Adrenal gland (tissue), 12 donors: ENCODE measurements around the gene JAK2. TPM values are rescaled to one million over a fixed set of nuclear protein-coding genes. Genes with fewer than 3 reads are reported as not detected.

Experiments used
- DNase-seq, 7 donors: peaks; one replicate each; pipeline ENCODE4 v3.0.0-alpha.2; 2019 to 2020
- H3K27ac ChIP-seq, 5 donors: fragments of 200-600 bp; sonication (generic) in 4 of 5; 1 replicate in 3 of 5; 2 replicates in 2 of 5; pipeline versions ENCODE4 v1.5.1 to v1.8.0; 2016 to 2020; ENCODE audit warnings: mild to moderate bottlenecking in 1 of 5
- H3K27me3 ChIP-seq: fragments of 200-600 bp; 2 replicates; pipeline ENCODE4 v1.8.0; 2021
- H3K36me3 ChIP-seq, 2 donors: fragments of 200-600 bp; replicated peaks in 1 of 2; 1 replicate in 1 of 2; 2 replicates in 1 of 2; pipeline versions ENCODE4 v1.5.1 to v1.8.0; 2018 to 2022
- H3K4me1 ChIP-seq, 2 donors: fragments of 200-600 bp; replicated peaks in 1 of 2; 1 replicate in 1 of 2; 2 replicates in 1 of 2; pipeline versions ENCODE4 v1.5.1 to v1.8.0; 2018 to 2021
- H3K4me3 ChIP-seq, 4 donors: fragments of 200-600 bp; sonication (generic) in 3 of 4; one replicate each; pipeline ENCODE4 v1.5.1; 2016 to 2018
- H3K9me3 ChIP-seq, 3 donors: fragments of 200-600 bp; sonication (generic) in 1 of 3; replicated peaks in 1 of 3; 1 replicate in 2 of 3; 2 replicates in 1 of 3; pipeline versions ENCODE4 v1.5.1 to v1.8.0; 2016 to 2021
- CTCF ChIP-seq, 6 experiments: fragments of 450-650 bp in 4 of 6; fragments of 200-600 bp in 2 of 6; sonication (generic) in 1 of 6; IDR thresholded peaks; 1 replicate in 5 of 6; 2 replicates in 1 of 6; pipeline versions ENCODE4 v1.5.1 to v1.8.0; 2016 to 2021; ENCODE audit warnings: antibody characterized with exemption in 6 of 6, mild to moderate bottlenecking in 2 of 6, moderate library complexity in 1 of 6
- POLR2A ChIP-seq, 2 donors: fragments of 450-650 bp; IDR thresholded peaks; one replicate each; pipeline ENCODE4 v1.6.1; 2017; ENCODE audit warnings: antibody characterized with exemption in 2 of 2, mild to moderate bottlenecking in 2 of 2, moderate library complexity in 1 of 2
- WGBS, 4 donors: extraction: QIAGEN DNeasy Blood & Tissue Kit in 2 of 4; methylation state at CpG; one replicate each; pipeline versions ENCODE4 v1.1.5 to v1.1.7; 2013 to 2017; 5-methylcytosine and 5-hydroxymethylcytosine counted together
- intact Hi-C, 2 donors: fragments of 100-400 bp; cut with DNase I; formaldehyde crosslinking; loops; one replicate each; pipeline versions ENCODE4 v1.14.1 to v1.15.0; 2022 to 2023
- polyA plus RNA-seq, 3 donors: library from polyadenylated mRNA; stranded (reverse); fragments of 200-250 nt in 2 of 3; fragments of 350-450 nt in 1 of 3; fragmentation: Illumina TruSeq in 1 of 3; extraction: RNeasy Lipid Tissue Mini Kit (QIAGEN cat#74804) in 1 of 3; gene quantifications; one replicate each; pipeline ENCODE4 v1.2.3, GENCODE V29; 2013 to 2014
- total RNA-seq, 9 donors: library from RNA; depleted of rRNA in 4 of 9; stranded (reverse); fragments of >200 nt in 4 of 9; fragments of 120-200 nt in 1 of 9; fragmentation: NEBNext Ultra II Directional in 1 of 9; extraction: Animal tissue kit (Norgen Biotek cat#: 25700) in 1 of 9; gene quantifications; one replicate each; pipeline versions ENCODE4 v1.1.0 to v1.2.4, GENCODE V29; 2013 to 2023
- donor health status: healthy with polysubstance abuse.
- donor health status: Bipolar disorder and iron deficiency.
- donor health status: DM: yes; HTN: yes; CAD: no.
- donor health status: DM: no; HTN: no; CAD: no.
- donor health status: DM: no; HTN: no; CAD: no.
- donor health status: DM: yes; HTN: yes; CAD: no.

Gene JAK2
- total and polyA plus RNA-seq, 12 donors: 3.5 to 21.0 (median 12.5) TPM

GRCh38 chr9:4964540-4964939 is 20.5 kb upstream of the JAK2 start:
- no peaks in the 10 kb centered on the region for H3K36me3 ChIP-seq
- H3K4me3 ChIP-seq: no peak overlapping the region
- intact Hi-C loops: no loop called here
- TF ChIP-seq CTCF (IDR thresholded peaks at IDR 0.05) (no peak), POLR2A (IDR thresholded peaks at IDR 0.05) (no peak)
- H3K27ac ChIP-seq: no peak overlapping the region
- no peak for DNase-seq
- H3K9me3 ChIP-seq: no peaks in the 10 kb centered on the region
- H3K27me3 ChIP-seq: no peaks in the 10 kb centered on the region
- no peaks in the 10 kb centered on the region for H3K4me1 ChIP-seq

- Histone ChIP-seq H3K27ac (no peak overlapping the region), H3K4me1 (no peaks in the 10 kb centered on the region), H3K36me3 (no peaks in the 10 kb centered on the region), H3K27me3 (no peaks in the 10 kb centered on the region), H3K4me3 (no peak overlapping the region), H3K9me3 (no peaks in the 10 kb centered on the region)
- intact Hi-C loops: no loop called here
- DNase-seq: no peak
- TF ChIP-seq CTCF (IDR thresholded peaks at IDR 0.05): no peak
- TF ChIP-seq POLR2A (IDR thresholded peaks at IDR 0.05): no peak
- 76 to 86% (median 79%) methylated on average over 2 of the region's 2 CpGs for WGBS, 4 donors
Measured at GRCh38 chr9:4965174-4965821, 19.8 kb upstream of the JAK2 start.

- Histone ChIP-seq H3K27ac (no peak overlapping the region), H3K27me3 (no peaks in the 10 kb centered on the region), H3K4me3 (no peak overlapping the region), H3K36me3 (no peaks in the 10 kb centered on the region), H3K9me3 (no peaks in the 10 kb centered on the region), H3K4me1 (no peaks in the 10 kb centered on the region)
- WGBS, 4 donors: 70 to 81% (median 75%) methylated on average over 3 of the region's 3 CpGs
- intact Hi-C loops: no loop called here
- TF ChIP-seq POLR2A (IDR thresholded peaks at IDR 0.05) (no peak), CTCF (IDR thresholded peaks at IDR 0.05) (no peak)
- no peak for DNase-seq
Measured at GRCh38 chr9:4967523-4967922, 17.5 kb upstream of the JAK2 start.

- H3K36me3 ChIP-seq: no peaks in the 10 kb centered on the region
- intact Hi-C loops: no loop called here
- no peaks in the 10 kb centered on the region for H3K27me3 ChIP-seq
- H3K27ac ChIP-seq: no peak overlapping the region
- H3K9me3 ChIP-seq: no peaks in the 10 kb centered on the region
- H3K4me3 ChIP-seq: no peak overlapping the region
- no peak for DNase-seq
- 89 to 95% (median 94%) methylated on average over 1 of the region's 1 CpG for WGBS, 4 donors
- H3K4me1 ChIP-seq: no peaks in the 10 kb centered on the region
- TF ChIP-seq POLR2A (IDR thresholded peaks at IDR 0.05) (no peak), CTCF (IDR thresholded peaks at IDR 0.05) (no peak)
Measured at GRCh38 chr9:4969130-4969529, 15.9 kb upstream of the JAK2 start.
